ENCODE results near the gene RYR1.

GRCh38 chr19:38455031-38455430 is 21.5 kb downstream of the RYR1 start:
- TF ChIP-seq CTCF (conservative IDR thresholded peaks at IDR 0.05; ENCODE audit: low read length) = no peak
- TF ChIP-seq EZH2phosphoT487 (IDR thresholded peaks at IDR 0.05; ENCODE audit: borderline replicate concordance, low read depth, low read length) = no peak

Data from OCI-LY7 (cell line).